ENCODE measurements around the gene ITPR3. TPM values are rescaled to one million over a fixed set of nuclear protein-coding genes. Genes with fewer than 3 reads are reported as not detected.

The ITPR3 gene
- total RNA-seq, 1 donor: 91.2 TPM

DNA sequence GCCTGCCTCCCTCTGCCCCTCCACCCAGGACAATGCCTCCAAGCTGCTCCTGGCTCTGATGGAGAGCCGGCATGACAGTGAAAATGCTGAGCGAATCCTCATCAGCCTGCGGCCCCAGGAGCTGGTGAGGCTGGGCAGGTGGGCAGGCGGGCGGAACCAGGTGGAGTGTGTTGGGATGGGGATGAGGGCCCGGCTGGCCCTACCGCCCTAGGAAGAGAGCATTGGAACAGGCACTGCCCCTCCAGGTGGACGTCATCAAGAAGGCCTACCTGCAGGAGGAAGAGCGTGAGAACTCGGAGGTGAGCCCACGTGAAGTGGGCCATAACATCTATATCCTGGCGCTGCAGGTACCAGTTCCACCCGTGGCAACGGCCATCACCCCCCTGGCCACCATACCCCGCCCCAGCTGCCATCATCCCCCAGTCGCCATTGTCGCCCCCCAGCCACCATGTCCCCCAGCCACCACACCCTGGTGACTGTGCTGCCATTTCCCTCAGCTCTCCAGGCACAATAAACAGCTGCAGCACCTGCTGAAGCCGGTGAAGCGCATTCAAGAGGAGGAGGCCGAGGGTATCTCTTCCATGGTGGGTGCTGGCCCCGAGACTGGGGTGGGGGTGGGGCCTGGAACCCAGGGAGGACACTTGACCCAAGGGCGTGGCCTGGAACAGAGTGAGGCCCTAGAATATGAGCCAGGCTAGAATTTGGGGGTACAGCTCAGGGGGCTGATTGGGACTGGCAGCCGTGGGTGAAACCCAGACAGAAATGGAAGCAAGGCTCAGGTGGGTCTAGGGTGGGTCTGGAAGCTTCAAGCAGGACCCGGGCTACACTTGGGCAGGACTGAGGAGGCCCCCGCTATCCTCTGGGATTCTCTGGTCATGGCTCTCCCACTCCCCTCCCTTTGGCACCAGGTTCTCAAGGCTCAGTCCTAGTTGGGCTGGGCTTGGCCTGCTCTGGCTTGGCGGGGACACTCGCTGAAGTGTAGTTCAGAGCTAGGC lies 66.2 kb downstream of the ITPR3 start:
- no peak overlapping the region for H3K4me3 ChIP-seq (ENCODE audit: low read depth, low read length)
- DNase-seq (ENCODE audit: low read depth): no peak
- TF ChIP-seq, protein P1, sequence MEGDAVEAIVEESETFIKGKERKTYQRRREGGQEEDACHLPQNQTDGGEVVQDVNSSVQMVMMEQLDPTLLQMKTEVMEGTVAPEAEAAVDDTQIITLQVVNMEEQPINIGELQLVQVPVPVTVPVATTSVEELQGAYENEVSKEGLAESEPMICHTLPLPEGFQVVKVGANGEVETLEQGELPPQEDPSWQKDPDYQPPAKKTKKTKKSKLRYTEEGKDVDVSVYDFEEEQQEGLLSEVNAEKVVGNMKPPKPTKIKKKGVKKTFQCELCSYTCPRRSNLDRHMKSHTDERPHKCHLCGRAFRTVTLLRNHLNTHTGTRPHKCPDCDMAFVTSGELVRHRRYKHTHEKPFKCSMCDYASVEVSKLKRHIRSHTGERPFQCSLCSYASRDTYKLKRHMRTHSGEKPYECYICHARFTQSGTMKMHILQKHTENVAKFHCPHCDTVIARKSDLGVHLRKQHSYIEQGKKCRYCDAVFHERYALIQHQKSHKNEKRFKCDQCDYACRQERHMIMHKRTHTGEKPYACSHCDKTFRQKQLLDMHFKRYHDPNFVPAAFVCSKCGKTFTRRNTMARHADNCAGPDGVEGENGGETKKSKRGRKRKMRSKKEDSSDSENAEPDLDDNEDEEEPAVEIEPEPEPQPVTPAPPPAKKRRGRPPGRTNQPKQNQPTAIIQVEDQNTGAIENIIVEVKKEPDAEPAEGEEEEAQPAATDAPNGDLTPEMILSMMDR (IDR thresholded peaks at IDR 0.05; ENCODE audit: insufficient read depth, low read length): no peak

DNA sequence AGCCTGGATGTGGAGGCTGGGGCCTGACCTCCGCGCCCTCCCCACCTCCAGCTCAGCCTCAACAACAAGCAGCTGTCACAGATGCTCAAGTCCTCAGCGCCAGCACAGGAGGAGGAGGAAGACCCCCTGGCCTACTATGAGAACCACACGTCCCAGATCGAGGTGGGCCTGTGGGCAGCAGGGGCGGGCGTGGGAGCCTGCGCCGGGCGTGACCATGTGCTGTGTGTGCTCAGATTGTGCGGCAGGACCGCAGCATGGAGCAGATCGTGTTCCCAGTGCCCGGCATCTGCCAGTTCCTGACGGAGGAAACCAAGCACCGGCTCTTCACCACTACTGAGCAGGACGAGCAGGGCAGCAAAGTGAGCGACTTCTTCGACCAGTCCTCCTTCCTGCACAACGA lies 66.9 kb downstream of the ITPR3 start:
- no peak for DNase-seq (ENCODE audit: low read depth)
- H3K4me3 ChIP-seq (ENCODE audit: low read depth, low read length): no peak overlapping the region
- TF ChIP-seq, protein P1 (IDR thresholded peaks at IDR 0.05; ENCODE audit: insufficient read depth, low read length): no peak

DNA sequence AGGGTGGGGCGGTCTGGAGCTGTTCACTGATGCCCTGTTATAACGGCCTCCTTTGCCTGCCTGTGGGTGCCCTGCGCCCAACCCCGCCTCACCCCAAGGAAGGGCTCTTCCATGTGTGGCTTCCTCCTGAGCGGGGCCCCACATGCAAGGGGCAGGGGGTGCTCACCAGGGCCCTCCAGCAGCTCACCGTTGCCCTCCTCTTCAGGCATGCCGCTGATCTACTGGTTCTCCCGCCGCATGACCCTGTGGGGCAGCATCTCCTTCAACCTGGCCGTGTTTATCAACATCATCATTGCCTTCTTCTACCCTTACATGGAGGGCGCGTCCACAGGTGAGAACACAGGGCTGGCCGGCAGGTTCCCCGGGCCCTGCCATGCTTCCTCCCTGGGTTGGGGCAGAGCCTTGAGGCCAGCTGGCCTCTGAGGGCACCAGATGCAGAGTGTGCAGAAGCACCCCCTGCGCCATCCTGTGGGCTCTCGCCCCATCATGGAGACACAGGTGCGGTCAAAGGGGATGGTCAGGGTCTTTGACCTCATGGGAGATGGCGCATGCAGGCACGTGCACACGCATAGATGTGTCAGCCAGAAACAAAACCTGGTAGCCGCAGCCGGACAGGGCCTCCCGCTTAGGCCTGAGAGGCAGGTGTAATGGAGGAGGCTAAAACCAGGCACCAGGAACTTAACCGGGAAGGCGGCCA lies 67.5 kb downstream of the ITPR3 start:
- TF ChIP-seq, protein P1 (IDR thresholded peaks at IDR 0.05; ENCODE audit: insufficient read depth, low read length): no peak
- no peak overlapping the region for H3K4me3 ChIP-seq (ENCODE audit: low read depth, low read length)
- no peak for DNase-seq (ENCODE audit: low read depth)

DNA sequence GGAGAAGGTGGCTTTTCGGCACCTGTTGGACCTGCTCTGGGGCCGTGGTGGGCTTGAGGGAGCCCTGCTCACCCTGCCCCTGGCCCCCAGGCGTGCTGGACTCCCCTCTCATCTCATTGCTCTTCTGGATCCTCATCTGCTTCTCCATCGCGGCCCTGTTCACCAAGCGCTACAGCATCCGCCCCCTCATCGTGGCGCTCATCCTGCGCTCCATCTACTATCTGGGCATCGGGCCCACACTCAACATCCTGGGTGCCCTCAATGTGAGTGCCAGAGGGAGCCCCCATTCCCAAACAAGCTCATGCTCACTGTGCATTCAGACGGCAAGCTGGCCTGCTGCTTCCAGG lies 68.0 kb downstream of the ITPR3 start:
- no peak for DNase-seq (ENCODE audit: low read depth)
- no peak overlapping the region for H3K4me3 ChIP-seq (ENCODE audit: low read depth, low read length)
- TF ChIP-seq, protein P1 (IDR thresholded peaks at IDR 0.05; ENCODE audit: insufficient read depth, low read length): no peak

DNA sequence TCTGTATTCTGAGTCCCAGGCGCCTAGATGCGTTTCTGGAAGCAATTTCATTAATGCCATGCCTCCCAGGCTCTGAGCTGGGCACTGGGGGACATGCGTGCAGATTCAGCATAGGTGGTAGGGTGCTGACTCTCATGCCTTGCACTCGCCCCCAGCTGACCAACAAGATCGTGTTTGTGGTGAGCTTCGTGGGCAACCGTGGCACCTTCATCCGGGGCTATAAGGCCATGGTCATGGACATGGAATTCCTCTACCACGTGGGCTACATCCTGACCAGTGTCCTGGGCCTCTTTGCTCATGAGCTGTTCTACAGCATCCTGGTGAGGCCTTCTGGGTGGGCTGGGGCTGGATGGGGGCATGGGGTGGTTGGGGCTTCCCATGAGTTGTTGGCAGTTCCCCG lies 68.8 kb downstream of the ITPR3 start:
- TF ChIP-seq, protein P1 (IDR thresholded peaks at IDR 0.05; ENCODE audit: insufficient read depth, low read length): no peak
- no peak for DNase-seq (ENCODE audit: low read depth)
- H3K4me3 ChIP-seq (ENCODE audit: low read depth, low read length): no peak overlapping the region

DNA sequence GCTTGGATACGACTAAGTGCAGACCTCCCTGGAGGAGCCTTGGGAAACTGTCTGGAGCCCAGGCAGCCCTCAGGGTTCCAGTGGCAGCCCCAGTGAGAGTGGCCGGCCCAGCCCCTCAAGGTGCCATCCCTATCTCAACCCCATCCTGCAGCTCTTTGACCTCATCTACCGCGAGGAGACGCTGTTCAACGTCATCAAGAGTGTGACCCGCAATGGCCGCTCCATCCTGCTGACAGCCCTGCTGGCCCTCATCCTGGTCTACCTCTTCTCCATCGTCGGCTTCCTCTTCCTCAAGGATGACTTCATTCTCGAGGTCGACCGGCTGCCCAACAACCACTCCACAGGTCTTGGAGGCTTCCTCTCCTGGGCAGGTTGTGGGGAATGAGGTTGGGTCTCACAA lies 69.6 kb downstream of the ITPR3 start:
- no peak overlapping the region for H3K4me3 ChIP-seq (ENCODE audit: low read depth, low read length)
- TF ChIP-seq, protein P1 (IDR thresholded peaks at IDR 0.05; ENCODE audit: insufficient read depth, low read length): no peak
- no peak for DNase-seq (ENCODE audit: low read depth)
